Measurements from ENCODE around the gene UFSP2.

Gene UFSP2

DNA sequence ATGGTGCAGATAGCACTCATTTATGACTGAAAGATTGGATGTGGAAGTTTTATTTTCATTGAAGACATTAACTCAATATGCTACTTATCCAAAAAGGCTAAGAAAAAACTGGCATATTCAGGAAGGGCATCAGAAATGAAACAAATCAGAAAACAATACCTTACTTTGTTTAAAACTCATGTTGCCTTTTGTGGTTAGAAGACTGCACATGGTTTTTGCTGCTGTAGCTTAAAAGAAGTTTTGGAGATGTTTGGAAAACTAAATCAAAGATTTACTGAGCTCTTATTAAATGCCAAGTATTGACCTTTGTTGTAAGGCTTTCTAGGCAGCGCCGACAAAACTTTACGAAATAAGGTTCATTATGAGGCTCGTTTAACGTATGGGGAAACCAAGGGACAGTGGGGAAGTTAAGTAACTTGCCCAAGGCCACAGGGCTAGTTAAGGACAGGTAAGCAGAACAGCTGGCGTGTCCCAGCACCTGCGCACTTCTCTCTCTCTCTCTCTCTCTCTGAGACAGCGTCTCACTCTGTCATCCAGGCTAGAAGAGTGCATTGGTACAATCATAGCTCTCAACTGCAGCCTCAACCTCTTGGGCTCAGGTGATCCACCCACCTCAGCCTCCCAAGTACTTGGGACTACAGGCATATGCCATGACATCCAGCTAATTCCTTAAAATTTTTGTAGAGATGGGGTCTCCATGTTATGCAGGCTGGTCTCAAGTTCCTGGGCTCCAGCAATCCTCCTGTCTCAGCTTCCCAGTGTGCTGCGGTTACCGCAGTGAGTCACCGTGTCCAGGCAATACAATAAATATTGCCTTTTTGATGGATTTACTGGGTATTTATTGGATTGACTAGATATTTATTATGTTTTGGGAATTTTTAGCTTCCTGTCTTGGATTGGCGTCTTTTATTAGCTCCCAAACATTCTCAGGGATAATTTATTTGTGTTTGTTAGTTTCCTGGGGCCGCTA, 46.2 kb downstream of the UFSP2 start:
- no peak overlapping the region for H3K27ac ChIP-seq

DNA sequence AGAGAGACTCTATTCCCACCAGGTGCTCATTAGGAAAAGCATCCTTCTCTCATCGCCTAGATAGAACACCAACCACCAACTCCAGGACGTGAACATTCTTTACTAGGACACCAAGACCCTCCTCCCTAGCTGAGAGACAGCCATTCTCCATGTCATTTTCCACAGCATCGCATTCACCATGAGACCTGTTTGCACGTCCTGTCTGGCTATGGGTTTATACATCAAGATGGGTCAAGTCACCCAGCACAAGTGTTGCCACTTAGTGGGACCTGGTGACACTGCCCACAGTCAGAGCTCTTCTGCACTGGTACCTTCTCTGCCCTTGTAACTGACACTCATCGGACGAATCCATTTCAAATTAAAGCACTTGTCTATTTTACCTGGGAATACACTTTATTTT, 47.5 kb downstream of the UFSP2 start:
- no peak overlapping the region for H3K27ac ChIP-seq
- TF ChIP-seq CTCF (IDR thresholded peaks at IDR 0.05) (no peak), ZFX (IDR thresholded peaks at IDR 0.05; ENCODE audit: borderline replicate concordance) (no peak)

More for the DNA sequence above, 46.2 kb downstream of the UFSP2 start:
- no peak for TF ChIP-seq ZFX (IDR thresholded peaks at IDR 0.05; ENCODE audit: borderline replicate concordance)
- TF ChIP-seq CTCF (IDR thresholded peaks at IDR 0.05), result no peak

GRCh38 chr4:185374573-185374972, 51.2 kb downstream of the UFSP2 start:
- no peak overlapping the region for H3K27ac ChIP-seq
- TF ChIP-seq ZFX (IDR thresholded peaks at IDR 0.05; ENCODE audit: borderline replicate concordance) (no peak), CTCF (IDR thresholded peaks at IDR 0.05) (no peak)

DNA sequence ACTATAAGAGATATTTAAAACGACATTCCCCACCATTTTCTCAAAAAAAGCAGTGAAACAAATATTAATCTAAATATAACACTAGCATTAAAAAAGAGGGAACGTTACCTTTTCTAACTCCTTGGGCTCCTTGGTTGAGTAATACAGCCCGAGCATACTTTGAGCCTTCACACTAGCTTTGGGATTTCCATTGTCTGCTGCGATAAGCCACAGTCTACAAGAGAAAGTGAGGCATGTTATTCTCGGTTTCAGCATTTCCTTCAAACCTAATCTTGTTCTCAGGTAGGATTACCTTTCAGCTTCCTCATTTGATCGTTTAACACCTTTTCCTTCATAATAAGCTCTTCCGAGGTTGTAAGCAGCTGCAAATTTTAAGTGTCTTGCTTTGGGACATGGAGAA, 51.7 kb downstream of the UFSP2 start:
- TF ChIP-seq CTCF (IDR thresholded peaks at IDR 0.05) (no peak), ZFX (IDR thresholded peaks at IDR 0.05; ENCODE audit: borderline replicate concordance) (no peak)
- no peak overlapping the region for H3K27ac ChIP-seq

DNA sequence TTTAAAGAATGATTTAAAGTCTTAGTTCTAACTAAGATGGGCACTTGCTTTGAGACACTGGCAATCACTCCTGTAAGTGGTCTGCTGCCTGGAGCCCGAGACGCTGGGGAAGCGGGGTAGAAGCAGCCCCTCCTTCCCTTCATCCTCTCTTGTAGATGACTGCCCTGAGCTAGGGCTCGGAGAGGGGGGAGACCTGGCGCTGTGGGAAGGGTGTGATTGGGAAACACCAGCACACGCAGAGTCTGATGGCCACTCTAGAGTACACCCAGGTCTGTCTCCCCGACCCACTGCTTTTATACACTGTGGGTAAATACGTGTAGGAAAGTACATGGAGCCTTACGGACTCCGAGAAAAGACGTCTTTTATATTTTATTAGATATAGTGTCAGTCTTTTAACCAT, 54.1 kb downstream of the UFSP2 start:
- no peak overlapping the region for H3K27ac ChIP-seq
- TF ChIP-seq ZFX (IDR thresholded peaks at IDR 0.05; ENCODE audit: borderline replicate concordance) (no peak), CTCF (IDR thresholded peaks at IDR 0.05) (no peak)

GRCh38 chr4:185370268-185370949, 55.4 kb downstream of the UFSP2 start:
- H3K27ac ChIP-seq, result no peak overlapping the region
- TF ChIP-seq ZFX (IDR thresholded peaks at IDR 0.05; ENCODE audit: borderline replicate concordance), result no peak
- TF ChIP-seq CTCF (IDR thresholded peaks at IDR 0.05), result no peak

DNA sequence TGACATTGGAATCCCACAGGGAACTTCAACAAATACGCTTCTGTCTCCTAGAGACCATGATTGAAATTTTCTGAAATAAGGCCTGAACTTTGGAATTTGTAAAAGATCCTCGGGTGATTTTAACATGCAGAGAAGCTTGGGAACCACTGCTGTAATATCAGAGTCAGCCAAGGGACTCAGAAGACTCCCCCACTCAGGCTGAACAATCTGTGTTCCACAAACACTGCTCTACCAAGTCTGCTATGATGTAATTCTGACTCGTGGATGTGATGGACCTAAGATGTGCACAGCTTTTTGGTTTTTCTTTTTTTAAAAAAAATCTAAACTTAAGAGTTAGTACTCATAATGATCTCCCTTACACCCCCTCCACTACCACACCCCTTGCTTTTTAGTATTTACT, 56.0 kb downstream of the UFSP2 start:
- H3K27ac ChIP-seq, result no peak overlapping the region
- TF ChIP-seq ZFX (IDR thresholded peaks at IDR 0.05; ENCODE audit: borderline replicate concordance) (no peak), CTCF (IDR thresholded peaks at IDR 0.05) (no peak)

All from 22Rv1 (cell line).